EH (cell line): Measurements from ENCODE around the gene OXSR1.
A peak's percentile ranks its signal among the peaks of the same experiment; 100 is the strongest.
"Not testable (repeated sequence)": the region's sequence is repeated elsewhere in the genome, so short reads cannot be mapped to it uniquely, and the experiment has no call there.

ENCODE experiments used
- DNase-seq: peaks from one replicate; pipeline ENCODE4 v3.0.0-alpha.2; 2015; ENCODE audit warnings: low read depth

Gene OXSR1

DNA sequence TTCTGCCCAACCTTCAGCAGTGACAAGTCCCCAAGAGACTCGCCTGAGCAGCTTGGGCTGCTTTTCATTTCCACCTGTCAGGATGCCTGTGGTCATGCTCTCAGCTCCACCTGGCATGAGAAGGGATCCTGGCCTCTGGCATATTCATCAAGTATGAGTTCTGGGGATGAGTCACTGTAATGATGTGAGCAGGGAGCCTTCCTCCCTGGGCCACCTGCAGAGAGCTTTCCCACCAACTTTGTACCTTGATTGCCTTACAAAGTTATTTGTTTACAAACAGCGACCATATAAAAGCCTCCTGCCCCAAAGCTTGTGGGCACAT lies 23.4 kb upstream of the OXSR1 start:
- DNase-seq: no peak

DNA sequence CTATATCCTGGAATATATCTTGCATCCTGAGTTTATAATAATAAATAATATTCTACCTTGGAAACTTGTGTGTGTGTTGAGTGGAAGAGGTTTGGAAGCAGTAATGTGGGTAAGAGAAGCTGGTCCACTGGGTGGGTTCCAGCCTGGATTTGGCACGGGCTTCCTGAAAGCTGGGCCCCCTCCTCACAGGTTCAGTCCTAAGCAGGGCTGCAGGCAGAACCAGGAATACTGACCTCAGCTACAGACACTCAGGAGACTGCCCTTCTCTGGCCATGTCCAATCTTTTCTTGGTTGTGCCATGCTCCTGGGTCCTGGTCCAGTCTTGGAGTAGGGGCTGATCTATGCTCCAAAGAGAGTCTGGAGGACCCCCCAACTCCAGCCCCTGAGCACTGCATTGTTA lies 22.4 kb upstream of the OXSR1 start:
- no peak for DNase-seq

DNA sequence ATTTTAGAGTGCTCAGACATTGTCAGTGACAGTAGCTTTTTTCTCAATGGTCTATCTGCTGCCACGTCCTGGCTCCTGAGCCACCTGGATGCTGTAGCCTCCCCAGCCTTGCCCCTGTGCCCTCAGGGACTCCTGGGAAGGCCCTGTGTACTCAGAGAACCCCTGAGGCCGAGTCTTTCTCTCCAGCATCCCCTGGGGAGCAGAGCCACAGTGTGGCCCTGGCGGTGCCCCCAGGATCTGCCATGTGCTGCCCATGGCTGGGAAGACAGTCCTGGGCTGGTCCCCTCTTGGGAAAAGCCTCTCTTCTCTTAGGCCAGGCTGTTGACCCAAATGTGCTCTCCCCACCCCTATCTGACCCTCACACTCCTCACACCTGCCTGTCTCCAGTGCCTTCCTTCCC lies 21.8 kb upstream of the OXSR1 start:
- DNase-seq: no peak

DNA sequence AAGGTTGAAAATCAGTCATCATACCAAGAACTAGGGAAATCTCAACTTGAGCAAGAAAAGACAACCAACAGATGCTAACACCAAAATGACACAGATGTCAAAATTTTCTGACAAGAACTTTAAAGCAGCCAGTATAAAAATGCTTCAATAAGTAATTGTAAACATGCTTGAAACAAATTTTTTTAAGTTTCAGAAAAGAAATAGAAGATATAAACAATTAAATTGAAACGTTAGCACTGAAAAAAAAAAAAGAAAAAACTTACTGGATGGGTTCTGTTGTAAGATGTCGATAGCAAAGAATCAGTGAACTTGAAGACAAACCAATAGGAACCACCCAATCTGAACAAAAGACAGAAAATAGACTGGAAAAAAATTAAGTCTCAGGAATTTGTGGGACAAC lies 18.8 kb upstream of the OXSR1 start:
- DNase-seq: no peak

DNA sequence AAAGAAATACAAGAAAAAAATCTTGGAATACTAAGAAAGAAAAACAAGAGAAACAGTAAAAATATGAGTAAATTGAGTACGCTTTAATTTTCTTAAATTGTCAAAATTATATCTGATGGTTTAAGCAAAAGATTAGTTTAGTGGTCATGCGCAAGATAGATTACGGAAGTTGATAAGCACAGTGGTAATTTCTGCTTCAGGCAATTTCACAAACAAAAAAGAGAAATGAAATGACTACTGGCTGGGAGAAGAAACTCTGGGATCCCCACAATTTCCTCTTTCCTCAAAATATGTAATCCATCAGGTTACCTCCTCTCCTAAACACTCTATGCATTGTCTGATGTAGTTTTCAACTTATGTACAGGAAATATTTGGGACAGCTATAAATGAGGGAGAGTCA lies 17.9 kb upstream of the OXSR1 start:
- no peak for DNase-seq

DNA sequence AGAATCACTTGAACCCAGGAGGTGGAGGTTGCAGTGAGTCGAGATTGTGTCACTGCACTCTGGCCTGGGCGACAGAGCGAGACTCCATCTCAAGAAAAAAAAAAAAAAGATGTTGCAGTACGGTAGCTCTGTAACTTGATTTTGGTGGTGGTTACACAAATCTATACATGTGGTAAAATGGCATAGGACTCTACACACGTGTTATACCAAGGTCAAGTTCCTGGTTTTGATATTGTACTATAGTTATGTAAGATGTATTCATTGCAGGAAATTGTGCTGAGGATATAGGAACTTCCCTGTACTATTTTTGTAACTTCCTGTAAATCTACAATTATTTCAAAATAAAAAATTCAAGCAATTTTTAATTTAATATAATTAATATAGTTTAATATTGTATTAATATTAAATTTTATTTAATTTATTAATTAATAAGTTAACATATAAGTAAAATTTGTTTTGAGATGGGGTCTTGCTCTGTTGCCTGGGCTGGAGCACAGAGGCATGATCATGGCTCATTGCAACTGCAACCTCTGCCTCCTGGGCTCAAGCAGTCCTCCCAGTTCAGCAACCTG lies 16.9 kb upstream of the OXSR1 start:
- no peak for DNase-seq

DNA sequence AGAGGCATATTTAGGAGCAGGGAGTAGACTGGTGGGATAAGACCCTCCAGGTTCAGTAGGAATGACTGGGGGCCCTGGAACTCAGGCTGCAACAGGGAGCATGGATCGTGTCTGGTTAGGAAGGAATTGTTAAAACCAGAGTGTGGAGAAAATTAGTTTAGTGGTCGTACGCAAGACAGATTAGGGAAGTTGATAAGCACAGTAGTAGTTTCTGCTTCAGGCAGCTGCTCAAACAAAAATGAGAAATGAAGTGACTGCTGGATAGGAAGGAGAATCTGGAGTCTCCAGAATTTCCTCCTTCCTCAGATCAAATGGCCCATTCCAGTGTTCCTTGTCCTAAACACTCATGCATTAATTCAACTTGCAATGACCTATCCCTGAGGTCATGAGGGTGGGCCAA lies 15.6 kb upstream of the OXSR1 start:
- DNase-seq: no peak

DNA sequence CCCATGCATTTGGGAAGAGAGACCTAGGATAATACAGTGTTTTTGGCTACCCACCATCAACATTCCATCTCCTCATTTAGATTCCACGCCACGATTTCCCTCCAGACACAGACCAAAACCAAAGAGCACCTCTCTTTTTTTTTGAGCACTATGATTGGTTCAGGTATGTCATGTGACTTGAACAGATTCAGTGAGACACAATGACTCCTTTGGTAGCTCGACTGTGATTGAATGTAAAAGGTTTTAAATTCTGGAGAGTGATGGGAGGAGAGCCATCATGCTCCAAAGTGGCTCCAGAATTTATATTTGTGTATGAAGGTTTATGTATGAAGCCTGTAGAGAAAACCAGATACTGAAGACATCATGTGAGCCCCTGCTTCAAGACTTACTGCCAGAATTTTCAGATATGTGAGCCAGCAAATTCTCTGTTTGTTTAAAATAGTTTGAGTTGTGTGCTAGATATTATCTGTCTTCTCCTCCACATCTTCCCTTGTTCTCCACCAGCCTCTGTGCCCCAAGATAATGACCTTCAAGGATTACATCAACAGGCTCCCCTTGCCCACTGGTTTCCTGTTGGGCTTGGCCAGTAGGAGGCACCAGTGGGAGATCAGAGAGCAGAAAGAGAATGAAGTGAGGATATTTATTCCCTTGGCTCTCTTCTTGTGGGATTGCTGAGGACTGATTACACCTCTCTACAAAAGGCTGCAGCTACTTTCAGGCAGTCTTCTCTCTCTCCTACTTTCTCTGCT lies 14.4 kb upstream of the OXSR1 start:
- DNase-seq: no peak

DNA sequence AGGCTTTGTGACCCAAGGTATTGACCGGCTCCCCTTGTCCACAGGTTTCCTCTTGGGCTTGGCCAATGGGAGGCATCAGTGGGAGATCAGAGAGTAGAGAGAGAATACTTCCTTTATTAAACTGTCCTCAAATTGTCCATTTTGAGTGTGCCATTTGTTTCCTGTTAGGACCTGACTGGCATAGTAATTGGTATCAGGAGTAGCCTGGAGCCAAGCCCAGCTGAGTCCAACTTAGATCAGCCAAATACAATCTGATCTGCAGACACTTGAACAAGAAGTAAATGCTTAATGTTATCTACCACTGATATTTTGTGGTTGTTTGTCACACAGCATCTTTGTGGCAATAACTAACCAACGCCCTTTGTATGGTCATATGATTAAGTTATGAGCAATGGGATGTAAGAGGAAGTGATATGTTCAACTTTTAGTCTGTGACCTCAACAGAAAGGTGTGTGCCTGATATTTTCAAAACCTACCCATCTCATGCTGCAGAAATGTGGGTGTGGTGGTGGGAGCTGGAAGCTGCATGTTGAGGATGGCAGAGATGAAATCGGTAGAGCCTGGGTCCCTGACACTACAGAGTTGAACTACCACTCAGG lies 13.6 kb upstream of the OXSR1 start:
- DNase-seq: no peak

DNA sequence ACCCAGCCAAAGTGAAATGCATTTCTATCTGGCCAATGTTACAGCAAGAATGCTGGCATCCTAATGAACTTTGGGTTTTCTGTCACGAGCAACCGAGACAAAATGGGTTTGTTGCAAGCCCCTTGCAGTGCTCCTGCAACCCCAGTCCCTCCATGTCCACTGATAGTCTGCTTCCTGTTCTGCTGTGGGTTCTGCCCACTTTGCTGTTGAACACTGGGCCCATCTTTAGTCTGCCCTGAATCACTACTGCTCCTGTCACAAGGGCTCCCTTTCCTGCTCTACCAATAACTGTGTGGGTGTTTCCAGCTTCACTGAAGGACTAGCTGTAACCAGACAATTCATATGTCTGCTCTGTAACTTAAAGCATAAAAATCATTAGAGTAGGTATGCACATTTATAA lies 12.7 kb upstream of the OXSR1 start:
- no peak for DNase-seq

DNA sequence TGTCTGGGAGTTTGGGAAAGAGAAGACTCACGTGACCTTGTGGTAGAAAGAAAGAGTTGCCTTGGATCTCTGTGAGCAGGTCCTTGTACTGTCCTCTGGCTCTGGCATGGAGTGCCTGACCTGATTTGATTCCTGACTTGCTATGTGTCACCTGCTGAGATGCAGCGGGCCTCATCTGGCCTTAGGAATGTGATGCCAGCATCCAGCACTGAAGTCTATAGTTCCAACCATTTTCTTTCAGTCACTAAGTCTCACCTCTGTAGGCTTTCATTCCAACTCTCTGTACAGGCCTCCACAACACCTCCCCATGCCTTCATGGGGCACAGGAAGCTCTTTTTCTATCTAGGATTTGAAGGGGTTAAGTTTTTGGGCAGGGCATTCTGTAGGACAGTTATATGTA lies 12.1 kb upstream of the OXSR1 start:
- DNase-seq: no peak

DNA sequence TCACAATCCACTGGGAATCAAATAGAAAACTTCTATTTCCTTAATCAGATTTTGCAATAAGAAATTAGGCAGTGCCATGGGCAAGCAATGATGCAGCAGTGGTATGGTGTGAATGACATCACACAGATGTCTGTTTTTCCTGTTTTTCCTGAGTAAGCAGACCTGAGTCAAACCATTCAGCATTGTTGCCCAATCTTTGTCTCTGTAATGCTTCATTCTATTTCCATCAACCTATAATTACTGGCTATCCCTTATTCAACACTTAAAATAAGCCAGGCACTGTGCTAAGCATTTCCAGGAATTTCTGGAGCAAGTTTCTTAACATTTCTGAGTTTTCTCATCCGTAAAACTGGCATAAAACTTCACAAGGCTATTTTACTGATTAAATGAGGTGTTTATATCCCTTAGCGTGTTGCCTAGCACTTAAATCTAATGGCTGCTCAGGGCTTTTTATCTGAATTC lies 11.3 kb upstream of the OXSR1 start:
- peak; percentile 66 for DNase-seq

DNA sequence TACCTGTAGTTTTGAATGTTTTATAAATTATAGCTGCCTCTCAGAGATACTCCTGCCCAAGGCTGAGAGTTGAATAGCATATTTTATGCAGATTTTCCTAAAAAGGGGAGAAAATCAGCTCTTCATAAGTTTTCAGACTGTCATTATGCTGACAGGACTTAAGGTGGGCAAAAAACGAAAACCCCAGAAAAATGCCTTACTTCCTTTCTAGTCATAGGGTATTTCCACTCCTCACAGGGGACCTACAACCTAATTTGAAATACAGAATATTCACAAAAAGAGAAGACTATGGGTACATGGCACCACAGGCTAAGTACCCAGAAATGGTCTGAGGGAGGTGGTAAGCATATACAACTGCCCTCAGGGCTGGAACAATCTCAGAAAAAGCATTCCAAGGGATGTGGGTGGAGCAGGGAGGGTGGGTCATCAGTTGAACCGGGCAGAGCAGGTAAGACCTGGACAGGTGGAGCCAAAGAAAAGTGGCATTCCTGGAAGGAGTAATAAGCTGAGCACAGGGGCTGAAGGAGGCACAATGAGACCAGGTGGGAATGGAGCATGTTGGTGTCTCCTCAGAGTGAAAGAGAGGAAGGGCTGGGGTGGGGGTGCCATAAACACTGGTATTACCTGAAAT lies 10.6 kb upstream of the OXSR1 start:
- DNase-seq: no peak

DNA sequence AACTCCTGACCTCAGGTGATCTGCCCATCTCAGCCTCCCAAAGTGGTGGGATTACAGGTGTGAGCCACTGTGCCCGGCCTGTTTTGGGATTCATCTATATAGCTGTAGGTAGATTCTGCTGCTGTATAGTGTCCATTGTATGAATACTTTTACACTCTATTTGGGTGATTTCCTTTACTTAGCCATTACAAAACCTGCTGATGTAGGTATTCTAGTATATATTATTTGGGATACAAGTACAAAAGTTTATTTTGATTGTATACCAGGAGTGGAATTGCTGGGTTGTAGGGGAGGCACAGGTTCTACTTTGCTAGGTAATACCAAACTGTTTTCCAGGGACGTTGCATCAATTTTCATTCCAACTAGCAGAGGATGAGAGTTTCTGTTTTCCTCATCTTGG lies 9.5 kb upstream of the OXSR1 start:
- DNase-seq: no peak

DNA sequence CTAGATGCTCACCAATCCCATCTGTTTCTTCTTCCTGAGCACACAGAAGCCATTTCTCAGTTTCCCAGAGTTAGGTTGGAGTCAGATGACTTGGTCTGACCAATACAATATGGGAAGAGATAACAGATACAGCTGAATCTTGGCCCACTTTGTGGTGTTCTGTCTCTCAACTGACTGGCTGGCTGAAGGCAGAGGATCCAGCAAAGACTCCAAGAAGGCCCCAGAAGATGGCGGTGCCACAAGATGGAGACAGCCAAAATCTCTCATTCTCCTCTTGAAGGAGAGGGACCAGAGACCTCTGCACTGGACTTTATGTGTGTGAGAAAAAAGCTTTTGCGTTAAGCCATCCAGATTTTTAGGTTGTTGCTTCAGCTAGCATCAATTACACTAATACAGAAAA lies 8.2 kb upstream of the OXSR1 start:
- DNase-seq: no peak

DNA sequence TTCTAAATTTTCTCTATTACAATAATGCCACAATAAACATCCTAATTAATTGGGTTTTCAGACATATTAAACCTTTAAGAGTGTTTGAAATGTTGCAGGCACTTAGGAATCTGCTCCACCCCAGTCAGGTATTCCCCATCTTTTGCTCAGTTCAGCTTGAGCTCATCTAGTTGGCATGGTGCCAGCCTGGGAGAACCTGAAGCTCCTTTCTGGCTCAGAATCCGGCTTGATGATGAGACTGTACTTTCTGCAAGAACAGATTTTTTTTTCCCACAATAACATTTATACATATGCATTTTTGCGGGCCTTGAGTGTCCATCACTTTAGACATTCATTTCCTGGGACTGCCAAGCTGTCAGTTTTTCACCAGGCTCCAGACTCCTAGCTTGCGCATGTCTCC lies 7.7 kb upstream of the OXSR1 start:
- no peak for DNase-seq

DNA sequence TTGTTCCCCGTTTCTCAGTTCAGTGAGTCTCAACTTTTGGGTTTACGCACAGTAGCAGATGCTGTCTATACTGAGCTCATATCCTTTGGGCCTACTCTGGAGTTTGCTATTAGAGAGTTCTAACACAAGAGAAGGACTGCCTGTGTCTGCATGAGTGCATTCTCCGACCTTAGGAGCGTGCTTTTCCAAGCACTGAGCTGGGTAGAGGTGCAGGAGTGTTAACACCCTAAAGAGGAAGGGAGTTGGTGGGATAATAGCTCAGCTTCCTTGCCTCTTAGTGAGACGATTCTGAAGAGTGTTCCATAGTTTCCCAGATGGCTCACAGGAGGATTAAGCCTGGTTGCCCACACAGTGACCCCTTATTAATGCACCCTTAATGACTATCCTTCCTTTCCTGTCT lies 6.9 kb upstream of the OXSR1 start:
- no peak for DNase-seq

DNA sequence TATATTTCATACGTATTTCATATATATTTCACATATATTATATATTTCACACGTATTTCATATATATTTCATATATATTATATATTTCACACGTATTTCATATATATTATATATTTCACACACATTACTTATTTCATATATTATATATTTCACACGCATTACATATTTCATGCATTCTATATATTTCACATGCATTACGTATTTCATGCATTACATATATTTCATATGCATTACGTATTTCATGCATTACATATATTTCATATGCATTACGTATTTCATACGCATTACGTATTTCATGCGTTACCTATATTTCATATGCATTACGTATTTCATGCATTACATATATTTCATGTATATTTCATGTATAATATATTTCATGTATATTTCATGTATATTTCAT lies 4.6 kb upstream of the OXSR1 start:
- DNase-seq: not testable (repeated sequence)

DNA sequence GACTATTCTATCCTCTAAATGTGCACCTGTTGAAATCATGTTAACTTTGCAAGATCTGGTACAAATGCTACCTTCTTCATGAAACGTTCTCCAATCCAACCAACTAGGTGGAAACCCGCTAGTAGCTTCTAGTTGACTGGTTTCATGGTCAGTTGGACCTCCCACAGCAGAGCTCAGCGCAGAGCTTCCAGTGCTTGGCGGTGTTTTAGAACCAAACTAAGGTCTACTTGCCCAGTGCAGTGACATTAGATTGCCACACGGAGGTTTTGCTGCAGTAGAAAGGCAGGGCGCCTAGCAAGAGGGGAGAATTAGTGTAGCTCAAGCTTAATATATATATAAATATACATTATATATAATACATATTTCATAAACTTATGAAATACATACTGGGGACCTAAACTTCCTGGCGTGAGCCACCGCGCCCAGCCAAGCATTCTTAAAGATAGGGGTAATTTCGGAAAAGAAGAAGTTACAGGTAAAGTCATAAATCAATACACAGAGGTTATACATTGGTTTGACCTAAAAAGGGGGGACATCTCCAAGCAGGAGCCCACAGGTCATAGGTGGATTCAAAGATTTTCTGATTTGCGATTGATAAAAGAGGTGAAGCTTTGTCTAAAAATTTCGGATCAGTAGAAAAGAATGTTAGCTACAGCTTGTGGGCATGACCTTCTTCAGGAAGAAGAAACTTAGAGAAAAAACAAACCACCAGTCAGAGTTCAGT lies 2.1 kb upstream of the OXSR1 start:
- no peak for DNase-seq

DNA sequence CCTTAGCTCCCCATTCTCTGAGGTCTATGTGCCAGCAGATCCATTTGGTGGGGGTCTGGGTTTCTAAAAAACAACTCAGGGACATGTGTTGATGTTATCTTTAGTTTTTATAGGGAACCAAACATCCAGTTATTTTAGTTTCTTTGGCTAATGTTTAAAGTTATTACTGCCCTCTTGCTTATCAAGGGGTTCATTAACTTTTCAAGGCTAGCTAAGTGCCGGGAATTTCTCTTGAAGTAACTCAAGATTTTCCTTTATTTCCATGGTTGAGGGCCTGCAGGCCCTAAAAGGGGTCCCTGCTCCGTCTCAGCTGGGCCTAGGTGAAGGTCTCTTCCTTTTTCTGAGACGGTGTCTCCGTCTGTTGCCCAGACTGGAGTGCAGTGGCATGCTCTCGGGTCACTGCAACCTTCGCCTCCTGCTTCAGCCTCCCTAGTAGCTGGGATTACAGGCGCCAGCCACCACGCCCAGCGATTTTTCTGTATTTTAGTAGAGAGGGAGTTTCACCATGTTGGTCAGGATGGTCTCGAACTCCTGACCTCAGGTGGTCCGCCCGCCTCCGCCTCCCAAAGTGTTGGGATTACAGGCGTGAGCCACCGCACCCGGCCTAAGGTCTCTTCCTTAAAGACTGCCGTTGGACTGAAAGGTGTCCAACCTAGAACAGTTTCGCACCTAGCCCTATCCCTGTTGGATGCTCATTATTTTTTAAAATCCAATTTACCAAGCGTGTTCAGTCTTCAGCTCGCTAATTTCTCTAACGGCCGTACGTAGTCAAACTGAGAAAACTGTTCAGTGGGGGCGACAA lies 1.3 kb upstream of the OXSR1 start:
- DNase-seq: no peak

DNA sequence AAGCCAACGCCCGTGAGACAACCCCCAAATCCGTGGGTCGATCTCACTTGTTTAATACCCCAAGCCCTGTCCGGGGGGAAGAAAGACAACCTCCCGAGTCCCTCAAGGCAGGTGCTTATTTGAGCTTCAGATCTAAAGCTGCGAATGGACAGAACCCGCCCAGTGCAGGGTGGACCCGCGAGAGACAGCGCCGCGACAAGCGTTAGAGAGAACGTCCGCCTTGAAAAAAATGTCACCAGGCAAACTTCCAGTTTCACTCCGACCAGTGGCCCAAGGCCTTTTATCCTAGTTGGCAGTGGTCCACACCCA lies 740 bp upstream of the OXSR1 start:
- DNase-seq: no peak

DNA sequence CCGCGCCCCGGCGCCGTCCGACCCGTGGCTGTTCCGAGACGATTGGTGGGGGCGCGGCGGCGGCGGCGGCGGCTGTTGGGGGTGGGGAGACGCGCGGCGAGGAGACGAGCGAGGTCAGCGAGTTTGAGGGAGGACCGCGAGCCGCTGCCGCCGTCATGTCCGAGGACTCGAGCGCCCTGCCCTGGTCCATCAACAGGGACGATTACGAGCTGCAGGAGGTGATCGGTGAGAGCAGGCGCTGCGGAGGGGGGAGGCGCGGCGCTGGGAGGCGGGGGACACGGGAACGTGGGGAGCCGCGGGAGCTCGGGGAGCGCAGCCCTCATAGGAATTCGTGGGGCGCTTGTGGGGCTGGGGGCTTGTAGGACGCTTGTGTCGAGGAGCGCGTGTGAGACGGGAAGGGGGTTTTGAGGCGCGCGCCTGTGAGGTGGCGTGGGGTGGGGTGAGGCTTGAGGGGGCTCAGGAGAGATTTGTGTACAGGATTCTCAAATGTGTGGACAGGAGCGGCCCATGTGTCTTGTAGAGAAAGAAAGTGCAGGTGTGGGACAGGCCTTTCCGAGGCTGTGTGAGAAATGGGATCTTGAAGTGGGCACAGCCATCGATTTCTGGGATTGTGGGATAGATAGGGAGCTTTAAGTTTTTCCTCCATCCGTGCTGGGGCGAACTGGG lies 518 bp downstream of the OXSR1 start:
- DNase-seq: no peak
